ENCODE results near the gene PALM2AKAP2.

Gene PALM2AKAP2

DNA sequence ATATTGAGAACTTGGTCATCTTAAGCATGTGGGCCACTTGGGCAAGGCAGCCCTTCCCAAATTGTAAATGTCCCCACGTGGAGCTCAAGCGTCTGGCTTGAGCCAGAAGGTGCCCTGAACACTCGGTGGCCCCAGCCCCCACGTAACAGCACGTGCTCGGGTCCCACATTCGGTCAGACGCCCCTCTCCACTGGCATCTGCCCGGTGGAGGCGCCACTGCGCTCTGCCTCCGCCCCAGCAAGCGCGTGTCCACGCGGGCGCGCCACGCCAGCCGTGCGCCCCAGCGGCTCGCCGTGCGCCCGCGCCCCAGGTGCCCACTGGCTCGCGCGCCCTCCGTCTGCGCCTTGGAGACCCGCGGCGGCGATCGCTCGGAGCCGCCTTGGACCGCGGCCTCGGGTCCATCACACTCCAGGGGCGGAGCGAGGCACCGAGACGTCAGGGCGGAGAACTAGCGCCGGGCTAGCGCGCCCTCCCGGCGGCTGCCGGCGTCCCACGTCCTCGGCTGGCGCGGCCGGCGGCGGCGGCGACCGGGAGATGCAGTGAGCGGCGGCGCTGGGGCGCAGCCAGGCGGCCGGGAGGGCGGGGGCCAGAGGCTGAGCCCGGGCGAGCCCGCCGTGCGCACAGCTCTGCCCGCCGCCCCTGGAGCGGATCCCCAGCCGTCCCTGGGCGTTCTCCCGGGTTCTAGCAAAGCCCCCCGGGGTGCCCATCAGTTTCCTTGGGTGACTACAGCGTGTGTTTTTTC, at the start of gene PALM2AKAP2:
TSS of gene PALM2AKAP2 (plus strand) at position 488 of the 742 bp plus-strand sequence. CDS start 291 bp downstream, outside the sequence.
- DNase-seq, result no peak

DNA sequence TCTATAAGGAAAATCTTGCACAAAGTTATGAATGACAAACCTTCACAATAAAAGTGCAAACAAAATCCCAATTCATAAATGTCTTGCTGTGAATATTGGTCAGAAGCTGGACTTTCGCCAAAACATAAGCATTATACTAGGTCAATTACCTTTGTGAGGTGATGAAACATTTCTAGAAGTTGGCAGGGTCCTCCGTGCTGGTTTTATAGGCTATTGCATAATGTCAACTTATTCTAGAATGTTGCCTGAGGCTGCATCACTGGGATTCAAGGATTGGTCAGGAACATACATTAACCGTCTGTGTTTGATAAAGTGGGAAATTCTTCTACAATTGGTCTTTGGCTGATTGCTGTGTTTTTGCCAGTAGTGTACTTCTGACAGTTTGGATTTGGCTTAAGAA, 49.8 kb upstream of the PALM2AKAP2 start:
- DNase-seq, result no peak

DNA sequence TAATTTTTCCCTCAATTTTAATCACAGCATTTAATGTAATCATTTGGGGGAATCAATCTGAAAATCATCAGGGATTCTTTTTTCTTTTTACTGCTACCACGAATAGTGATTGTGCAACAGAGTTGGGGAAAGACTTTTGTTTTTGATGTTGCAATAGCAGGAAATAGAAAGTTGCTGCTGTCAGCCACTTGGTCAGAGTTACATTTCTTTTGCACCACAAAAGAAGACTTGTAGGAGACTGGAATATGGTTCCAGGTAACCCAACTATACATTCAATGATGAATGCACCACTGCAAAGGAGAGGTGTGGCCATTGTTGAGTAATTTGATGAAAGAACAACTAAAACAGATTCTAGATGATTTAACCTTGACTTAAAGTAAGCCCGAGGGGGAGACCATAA, 46.3 kb upstream of the PALM2AKAP2 start:
- DNase-seq, result no peak

DNA sequence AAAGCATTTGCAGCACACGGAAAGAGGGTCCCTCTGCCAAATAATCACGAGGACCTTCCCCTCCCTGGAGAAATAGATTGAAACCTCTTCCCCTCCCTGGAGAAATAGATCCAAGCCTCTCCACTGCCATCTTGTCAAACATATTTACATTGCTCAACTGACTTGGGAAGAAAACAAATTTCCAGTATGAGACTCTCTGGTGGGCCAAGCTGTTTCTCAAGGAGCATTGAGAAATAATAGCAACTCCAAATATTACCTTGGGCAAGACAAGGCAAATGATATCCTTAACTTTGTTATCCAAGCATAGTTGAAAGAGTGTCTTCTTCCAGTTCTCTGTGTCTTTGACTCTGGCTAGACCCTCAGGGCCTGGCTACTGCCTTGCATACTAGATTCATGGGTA, 45.2 kb upstream of the PALM2AKAP2 start:
- DNase-seq, result no peak

DNA sequence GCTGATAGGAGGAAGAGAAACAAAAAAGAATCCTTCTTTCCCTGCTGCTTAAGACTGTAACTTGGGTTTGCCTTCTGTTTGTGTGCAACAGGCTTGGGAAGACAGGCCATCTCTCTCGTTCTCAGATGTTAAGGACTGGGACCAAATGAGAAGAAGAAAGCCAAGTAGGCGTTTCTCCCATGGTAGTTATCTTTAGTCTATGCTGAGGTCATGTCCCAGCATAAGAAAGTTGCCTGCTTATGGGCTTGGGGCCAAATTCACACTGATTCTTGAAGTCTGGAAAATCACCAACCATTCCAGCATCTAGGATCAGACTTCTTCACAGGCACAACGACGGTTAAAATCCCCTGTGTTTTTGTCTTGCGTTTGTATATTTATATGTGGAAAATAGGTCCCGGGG, 44.2 kb upstream of the PALM2AKAP2 start:
- no peak for DNase-seq

DNA sequence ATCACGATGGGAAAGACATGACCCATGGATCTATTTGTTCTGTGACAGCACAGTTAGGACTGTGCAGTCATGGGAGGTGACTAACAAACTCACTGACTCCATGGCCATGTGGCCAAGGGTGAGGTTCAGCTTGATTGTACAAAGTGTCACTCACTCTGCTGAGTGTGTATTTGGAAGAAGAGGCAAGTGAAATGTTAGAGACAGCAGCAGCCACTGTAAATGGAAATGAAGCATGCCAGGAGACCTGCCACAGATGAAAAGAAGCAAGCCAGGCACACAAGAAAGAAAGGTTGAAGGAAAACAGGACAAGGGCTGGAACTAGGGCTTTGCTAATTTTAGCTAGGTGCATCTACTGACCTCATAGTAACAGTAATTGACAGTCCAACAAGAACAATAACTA, 42.7 kb upstream of the PALM2AKAP2 start:
- DNase-seq, result no peak

DNA sequence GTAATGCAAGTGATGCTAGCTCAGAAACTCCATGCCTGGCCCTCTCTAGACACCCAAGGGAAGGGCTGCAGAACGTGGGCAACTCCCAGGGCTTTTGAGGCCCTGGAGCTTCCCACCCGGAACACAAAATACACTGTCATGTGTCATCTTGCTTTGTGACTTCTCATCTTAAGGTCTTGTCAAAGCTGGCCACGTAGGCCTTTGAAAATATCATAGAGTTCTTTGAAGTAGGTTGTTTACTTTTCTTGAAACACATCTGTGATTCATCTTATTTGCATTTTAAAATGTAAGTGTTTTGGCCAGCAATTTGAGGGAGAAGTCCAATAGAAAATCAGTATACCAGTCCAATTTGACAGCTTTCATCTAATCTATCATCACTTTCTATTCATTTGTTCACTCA, 40.2 kb upstream of the PALM2AKAP2 start:
- no peak for DNase-seq

DNA sequence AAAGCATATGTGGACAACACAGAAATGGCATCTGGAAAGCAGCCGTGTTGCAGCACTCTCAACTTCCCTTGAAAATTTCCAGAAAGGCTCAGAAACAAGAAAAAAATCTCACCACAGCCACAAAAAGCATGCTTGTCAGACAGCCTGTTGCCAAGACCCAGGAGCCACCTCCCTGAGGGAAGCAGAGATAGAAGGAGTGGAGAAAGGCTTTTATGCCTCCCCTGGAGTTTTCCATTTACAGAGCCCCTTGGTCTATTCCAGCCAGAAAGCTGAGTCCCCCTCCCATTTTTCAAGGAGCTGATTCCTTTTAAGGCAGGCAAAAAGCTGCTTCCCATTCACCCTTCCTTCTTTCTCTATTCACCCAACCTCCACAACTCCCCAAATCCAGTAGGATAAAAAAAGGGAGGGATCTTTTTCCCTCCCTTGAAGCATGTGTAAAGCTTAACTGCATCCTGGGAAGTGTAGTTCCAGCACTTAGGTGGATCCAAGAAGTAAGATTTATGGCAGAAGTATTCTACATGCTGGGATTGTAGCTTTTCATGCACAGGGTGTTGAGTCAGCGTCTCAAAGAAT, 37.1 kb upstream of the PALM2AKAP2 start:
- DNase-seq, result no peak

DNA sequence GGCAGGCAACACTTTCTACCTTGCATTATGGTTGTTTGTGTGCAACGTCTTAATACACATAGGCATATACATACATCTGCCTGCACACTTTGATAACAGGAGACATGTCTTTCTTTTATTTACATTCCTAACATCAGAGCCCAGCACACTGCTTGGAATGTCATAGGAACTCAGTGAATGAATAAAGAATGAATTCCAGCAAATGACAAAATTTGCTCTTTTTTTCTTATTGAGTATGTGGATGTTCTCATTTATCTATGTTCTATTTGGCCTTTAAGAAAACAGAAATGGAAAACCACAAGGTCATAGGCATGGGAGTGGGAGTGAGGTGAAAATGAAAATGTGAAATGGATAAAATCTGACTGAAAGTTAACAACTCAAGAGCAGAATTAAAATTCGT, 36.3 kb upstream of the PALM2AKAP2 start:
- DNase-seq, result no peak

DNA sequence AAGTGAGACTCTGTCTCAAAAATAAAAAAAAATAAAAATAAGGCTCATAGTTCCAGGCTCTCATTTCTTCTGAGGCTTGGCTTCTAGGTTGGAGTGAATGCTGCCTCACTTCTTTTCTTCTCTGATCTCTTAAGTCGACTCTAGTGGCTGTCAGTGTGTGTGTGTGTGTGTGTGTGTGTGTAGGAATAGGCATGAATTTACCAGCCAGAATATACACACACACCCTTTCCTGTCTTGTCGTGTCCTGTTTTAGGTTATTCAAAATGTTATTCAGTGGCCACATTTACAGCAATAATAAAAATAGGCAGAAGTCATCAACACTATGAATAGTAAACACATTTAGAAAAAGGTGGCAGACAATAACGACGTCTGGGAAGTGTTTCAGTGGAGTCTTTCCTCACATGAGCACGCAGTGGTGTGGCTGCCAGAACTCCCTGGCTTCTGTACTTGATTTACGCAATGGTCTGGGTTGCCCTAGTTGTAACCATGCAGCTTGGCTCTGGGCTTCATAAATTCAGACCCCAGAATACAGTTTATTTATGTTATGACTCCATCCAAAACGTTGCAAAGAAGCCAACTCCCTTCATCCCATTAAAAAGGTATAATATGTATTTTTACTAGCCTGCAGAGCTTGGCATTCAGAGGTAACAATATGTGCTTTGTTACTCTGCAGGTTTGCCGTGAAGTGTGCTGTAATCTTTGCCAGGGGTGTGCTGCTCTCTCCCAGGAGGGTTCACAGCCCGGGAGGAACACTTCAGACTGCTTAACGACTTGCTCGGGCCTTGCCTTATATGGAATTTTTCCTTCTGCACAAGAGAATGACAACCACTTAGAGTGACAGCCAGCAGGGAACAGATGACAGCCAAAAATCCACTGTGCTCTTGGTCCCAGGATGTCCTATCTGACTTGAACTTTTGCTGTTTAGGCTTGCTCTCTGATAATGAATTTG, 34.4 kb upstream of the PALM2AKAP2 start:
- no peak for DNase-seq

DNA sequence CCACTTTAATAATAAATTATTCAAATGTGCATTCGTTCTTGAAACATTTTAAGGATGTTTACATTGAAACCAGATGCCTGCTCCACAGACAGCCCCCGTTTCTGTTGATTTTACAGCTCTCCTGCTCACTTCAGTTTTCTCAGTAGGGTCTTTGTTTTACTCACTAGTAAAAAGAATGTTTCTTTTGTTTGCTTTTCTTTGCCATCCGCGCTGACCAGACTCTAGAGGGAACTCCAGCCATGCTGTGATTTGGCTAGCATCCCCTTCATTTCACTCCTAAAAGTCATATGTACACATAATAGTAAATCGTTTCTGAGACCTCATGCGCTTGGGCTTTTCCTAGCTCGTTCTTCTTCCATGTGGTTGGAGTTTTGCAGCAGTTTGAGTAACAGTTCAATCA, 28.7 kb upstream of the PALM2AKAP2 start:
- no peak for DNase-seq

DNA sequence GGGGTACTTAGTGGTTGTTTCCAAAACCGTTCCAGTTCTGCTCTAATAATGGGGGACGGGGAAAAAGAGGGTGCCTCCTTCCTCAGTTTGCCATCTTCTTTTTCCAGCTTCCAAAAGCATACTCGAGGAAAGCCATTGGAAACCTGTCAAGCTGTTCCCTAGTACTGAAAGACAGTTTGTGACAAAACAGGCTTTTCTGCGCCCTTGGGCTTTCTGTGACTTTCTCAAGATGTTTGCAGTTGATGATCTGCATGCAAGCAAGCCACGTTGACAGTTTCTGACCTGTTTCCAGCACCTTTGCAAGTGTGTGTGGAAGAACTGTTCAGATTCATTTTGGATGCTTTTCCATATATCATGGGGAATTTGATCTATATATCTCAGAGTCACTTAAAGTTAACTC, 26.7 kb upstream of the PALM2AKAP2 start:
- DNase-seq, result no peak

DNA sequence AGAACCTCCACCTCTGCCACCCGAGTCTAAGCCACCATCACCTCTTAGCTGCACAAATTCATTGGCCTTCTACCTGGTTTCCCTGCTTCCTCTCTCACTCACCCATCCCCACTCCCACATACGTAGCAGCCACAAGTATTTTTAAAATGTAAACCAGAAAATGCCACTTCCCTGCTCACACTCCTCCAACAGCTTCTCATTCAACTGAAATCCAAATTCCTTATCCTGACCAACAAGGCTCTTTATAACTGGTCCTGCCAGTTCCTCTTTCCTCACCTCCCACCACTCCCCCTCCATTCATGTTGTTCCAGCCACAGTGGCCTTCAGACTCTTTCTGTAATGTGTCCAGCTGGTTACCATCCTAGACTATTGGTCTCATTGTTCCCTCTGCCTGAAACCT, 25.0 kb upstream of the PALM2AKAP2 start:
- no peak for DNase-seq

DNA sequence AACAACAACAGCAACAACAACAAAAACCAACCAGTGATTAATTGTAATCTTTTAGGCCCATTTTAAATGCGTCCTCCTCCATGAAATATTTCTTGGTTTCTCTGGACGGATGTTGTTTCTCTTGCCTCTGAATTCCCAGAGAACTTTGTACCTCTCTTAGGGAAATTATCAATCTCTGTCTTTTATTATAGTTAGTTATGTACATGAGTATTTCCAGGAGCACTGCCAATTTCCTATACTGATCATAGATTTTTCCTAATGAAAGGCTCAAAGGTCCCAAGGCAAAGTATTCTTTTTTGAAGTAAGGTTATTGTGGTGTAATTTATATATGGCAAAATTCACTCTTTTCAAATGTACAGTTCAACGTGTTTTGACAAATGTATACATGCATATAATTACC, 20.4 kb upstream of the PALM2AKAP2 start:
- DNase-seq, result no peak

DNA sequence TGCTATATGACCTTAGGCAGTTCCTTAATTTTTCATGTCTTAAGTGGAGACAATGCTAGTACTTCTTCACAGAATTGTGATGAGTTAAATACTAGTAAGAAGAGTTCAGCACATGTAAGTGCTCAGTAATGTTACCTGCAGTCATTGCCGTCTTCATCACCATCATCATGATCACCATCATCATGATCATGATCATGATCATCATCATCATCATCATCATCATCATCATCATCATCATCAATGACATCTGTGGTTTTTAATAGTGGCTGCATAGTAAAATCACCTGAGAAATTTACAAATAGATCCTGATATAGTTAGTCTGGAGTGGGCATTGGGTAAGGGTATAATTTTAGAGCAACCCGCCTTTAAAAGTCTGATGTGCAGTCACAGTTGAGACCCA, 14.7 kb upstream of the PALM2AKAP2 start:
- no peak for DNase-seq

DNA sequence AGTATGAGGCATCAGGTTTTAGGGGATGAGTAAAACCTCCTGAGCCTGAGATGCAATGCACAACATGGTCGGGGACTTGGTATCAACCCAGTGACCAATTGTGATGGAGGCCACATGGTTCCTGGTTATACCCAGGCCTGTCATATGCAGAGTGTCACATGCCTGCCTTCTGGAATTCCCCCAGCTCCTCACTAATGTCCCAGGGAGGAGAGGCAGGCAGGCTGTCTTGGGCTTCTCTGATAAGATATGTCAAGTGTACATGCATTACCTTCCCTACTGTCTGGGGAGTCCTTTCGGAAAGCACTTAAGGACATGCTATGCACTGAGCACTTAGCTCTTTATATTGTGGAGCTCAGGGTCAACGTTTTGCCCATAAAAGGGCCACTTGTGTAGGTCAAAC, 14.2 kb upstream of the PALM2AKAP2 start:
- DNase-seq, result no peak

DNA sequence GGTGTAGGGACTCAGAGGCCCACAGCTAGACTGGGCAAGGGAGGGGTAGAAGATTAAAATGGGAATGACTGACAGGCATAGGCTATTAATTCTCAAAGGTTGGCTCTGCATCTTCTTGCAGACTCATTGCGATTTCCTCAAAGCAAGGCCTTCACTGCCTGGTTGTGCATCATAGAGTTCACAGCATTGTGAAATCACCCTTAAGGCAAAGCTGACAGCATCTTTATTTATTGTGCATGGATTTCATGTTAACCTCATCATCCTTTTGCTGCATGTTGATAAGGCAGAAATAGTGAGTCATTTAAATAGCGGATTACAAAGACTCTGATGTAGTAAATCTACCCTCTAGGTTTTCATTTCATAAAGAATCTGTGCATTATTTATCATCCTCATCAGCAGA, 13.6 kb upstream of the PALM2AKAP2 start:
- no peak for DNase-seq

DNA sequence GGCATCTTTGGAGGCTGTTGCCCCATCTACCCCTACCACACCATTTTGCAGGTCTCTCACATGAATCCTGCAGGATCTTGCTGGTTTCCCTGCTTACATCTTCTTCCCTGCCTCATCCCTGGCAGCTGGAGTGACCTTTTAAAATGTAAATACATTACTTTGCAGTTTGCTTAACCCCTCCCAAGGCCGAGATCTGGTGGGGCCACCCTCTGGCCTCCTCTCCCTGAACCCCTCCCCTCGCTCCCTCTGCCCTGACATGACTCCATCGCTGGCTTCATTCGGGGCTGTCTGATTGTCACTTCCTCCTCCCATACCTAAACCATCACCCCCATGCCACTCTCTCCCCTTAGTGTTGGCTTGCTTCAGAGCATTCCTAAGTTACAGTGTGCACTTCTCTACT, 12.6 kb upstream of the PALM2AKAP2 start:
- DNase-seq, result no peak

DNA sequence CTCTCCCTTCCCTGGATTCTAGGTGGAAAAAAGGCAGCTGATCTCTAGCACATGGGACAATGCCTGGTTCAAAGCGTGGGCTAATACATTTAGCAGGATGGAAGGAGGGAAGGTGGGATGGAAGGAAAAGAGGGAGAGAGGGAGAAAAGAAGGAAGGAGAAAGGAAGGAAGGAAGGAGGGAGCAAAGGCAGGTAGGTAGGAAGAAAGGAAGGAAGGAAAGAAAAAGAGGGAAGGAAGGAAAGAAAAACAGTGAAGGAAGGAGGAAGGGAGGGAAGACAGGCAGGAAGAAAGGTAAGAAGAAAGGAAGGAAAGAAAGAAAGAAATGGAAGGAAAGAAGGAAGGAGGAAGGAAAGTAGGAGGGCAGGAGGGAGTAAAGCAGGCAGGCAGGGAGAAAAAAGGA, 12.2 kb upstream of the PALM2AKAP2 start:
- DNase-seq, result no peak

DNA sequence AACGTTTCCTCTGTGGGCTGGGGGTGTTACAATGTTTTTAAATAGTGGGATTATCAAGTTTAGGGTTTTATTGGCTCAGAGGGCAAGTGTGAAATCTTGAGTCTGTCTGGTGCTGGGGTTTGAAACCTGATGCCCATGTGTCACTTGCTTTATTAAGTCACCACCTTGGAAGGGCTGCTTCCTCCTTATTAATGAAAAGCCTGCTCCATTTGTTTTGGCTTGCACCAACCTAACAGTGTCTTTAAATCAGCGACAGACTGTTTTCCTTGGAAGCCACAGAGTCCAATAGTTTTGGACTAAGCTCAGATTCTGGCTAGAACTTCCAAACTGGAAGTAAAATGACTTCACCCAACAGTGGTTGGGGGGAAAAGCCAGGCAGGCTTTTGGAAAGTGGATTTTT, 10.7 kb upstream of the PALM2AKAP2 start:
- no peak for DNase-seq

DNA sequence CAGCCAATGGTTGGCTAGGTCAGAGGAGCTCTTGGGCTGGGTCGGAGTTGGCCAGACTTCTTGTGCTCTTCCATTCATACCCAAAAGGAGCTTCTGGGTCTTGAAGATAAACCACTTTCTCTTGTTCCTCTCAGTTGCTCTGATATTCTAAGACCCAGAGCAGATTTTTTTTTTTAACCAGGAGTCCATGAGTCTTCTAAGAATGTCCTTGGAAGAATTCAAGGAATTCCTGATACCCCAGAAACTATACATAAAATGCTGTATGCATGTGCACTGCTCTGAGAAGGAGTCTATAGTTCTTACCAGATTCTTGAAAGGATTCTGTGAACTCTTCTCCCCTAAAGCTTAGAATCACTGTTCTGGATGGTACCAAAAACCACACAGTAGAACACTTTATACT, 9.9 kb upstream of the PALM2AKAP2 start:
- no peak for DNase-seq

DNA sequence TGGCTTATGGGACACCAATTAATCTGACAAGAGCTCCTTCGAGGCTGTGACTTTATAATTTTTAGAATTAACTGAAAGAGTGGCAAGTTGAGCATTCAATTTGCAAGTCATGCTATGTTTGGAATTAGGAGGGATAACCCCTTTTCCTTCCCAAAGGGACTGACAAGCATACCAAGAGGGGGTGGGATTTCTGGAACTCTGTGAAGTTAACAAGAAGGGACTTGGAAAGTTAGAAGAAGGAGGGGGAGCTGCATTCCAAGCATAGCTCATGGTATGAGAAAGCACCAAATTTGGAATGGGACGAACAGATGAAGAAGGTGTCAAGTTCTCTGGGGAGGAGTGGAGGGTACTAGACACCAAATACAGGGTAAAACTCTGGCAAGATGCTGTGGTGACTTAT, 8.9 kb upstream of the PALM2AKAP2 start:
- DNase-seq, result no peak

DNA sequence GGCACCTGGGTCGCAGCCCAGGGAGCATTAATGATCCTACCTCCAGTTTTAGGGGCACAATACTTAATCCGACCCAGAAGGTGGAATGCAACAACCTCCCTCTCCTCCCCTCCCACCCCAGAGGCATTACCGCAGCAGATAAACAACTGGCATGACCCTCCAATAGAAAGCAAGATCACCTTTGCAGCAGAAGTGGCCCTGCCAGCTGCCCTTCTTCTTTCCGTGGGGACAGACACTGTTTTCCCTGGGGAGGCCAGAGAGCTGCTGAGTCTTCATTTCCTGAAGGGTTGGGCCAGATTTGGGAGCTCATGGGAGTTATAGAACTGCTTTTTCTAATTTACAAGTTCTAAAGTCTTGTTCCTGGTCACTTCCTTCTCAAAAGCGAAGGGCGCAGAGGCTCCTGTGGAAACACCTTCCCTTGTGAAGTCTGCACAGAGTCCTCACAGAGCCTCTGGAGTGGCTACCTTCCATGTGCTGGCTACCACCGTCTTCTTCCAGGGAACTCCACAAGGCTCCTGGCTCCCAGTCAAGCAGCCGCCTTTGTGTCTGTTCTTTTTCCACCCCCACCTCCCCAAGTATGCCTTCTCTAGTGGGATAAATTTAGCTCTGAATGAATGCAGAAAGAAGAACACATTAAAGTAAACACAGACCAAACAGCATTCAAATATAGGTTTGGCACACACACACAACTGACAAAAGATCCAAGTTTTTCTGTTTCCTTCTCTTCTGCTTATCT, 8.0 kb upstream of the PALM2AKAP2 start:
- DNase-seq, result no peak

Data from CD4-positive, alpha-beta T cell treated with Interleukin-15 for 1 hour (primary cell).